Measurements from ENCODE around the gene TMEM130. TPM values are rescaled to one million over a fixed set of nuclear protein-coding genes. Genes with fewer than 3 reads are reported as not detected.

The TMEM130 gene
- total and polyA plus RNA-seq, 9 of the 15 experiments (the other 6 are each of a cell fraction or from before 2014, with no cell fraction given) = 0.07 TPM; not detected in 8

DNA sequence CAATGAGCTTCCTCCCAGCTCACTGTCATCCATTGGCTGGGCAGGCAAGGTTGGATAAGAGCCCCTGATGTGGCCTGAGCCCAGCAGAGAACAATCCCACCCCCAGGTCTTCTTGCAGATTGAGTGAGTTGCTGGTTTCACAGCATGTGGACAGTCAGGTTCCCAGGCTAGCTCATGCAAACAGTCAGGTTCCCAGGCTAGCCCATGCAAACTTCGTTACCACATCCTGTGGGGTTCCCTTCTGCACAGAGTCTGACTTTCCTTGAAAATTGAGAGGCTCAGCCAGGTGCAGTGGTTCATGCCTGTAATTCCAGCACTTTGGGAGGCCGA lies 67.1 kb downstream of the TMEM130 start:
- intact Hi-C loops (cut with micrococcal nuclease) (no loop called here), in situ Hi-C loops (cut with MboI) (no loop called here)
- no peaks in the 10 kb centered on the region for H3K79me2 ChIP-seq (ENCODE audit: control insufficient read depth, insufficient read depth, low read length)
- H3K27ac ChIP-seq (ENCODE audit: extremely low read depth, low read depth, low read length) = no peak overlapping the region
- peaks cover 7 to 36% of the 10 kb centered on the region in 2 experiments for H3K27me3 ChIP-seq (ENCODE audit: control insufficient read depth in 2 of 2, insufficient read depth in 2 of 2, low read length in 2 of 2)
- ChIA-PET CTCF (ENCODE audit: low intra/inter-chr PET ratio) (no interaction called here), POLR2A (interaction anchor here (0.7 kb wide), 1 partner anchor 16 kb away, joined by 3 read pairs; no protein-coding TSS in a partner anchor)
- no peak for FAIRE-seq
- no peak overlapping the region for H3K4me2 ChIP-seq (ENCODE audit: insufficient read depth, low read length)
- no TSS peak for BruUV-seq (replicated peaks)
- WGBS (ENCODE audit: insufficient coverage, low coverage, missing lambda C conversion rate) = 8% methylated on average over 2 of the region's 2 CpGs
- no peak overlapping the region for H3K9ac ChIP-seq (ENCODE audit: insufficient read depth in 1 of 2, low read depth in 2 of 2, low read length in 2 of 2)
- no peaks in the 10 kb centered on the region for H3K9me3 ChIP-seq (replicated peaks; ENCODE audit: control insufficient read depth, insufficient read depth, low read depth, low read length)
- no peaks in the 10 kb centered on the region for H3K36me3 ChIP-seq (ENCODE audit: control insufficient read depth, insufficient read depth, low read length)
- H3K4me1 ChIP-seq (replicated peaks in 1 of 2; ENCODE audit: control insufficient read depth in 2 of 2, insufficient read depth in 2 of 2, low read length in 2 of 2) = no peaks in the 10 kb centered on the region; a peak in 1 of 5 replicates
- no peak for DNase-seq (ENCODE audit: extremely low read depth in 1 of 4, low spot score in 3 of 4)
- no peak for ATAC-seq
- H3K9me1 ChIP-seq (ENCODE audit: control insufficient read depth, insufficient read depth, low read length) = no peaks in the 10 kb centered on the region
- H3K4me3 ChIP-seq = no peak overlapping the region
- H2AFZ ChIP-seq (ENCODE audit: low read depth, low read length) = no peak overlapping the region
- H4K20me1 ChIP-seq (replicated peaks; ENCODE audit: control insufficient read depth, insufficient read depth, low read length) = peaks cover 3% of the 10 kb centered on the region; the same call in 1 of the 2 replicates
- TF ChIP-seq ZZZ3 (IDR thresholded peaks at IDR 0.05) (no peak), TAF15 (IDR thresholded peaks at IDR 0.05; ENCODE audit: low read depth, low read length) (no peak), ZKSCAN3 (CRISPR knock-in tag; IDR thresholded peaks at IDR 0.05) (peak; percentile 92), FOXA3 (CRISPR knock-in tag; conservative IDR thresholded peaks at IDR 0.05 in 1 of 2, IDR thresholded peaks at IDR 0.05 in 1 of 2) (no peak)
- TF ChIP-seq, protein P1, sequence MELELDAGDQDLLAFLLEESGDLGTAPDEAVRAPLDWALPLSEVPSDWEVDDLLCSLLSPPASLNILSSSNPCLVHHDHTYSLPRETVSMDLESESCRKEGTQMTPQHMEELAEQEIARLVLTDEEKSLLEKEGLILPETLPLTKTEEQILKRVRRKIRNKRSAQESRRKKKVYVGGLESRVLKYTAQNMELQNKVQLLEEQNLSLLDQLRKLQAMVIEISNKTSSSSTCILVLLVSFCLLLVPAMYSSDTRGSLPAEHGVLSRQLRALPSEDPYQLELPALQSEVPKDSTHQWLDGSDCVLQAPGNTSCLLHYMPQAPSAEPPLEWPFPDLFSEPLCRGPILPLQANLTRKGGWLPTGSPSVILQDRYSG (tag; conservative IDR thresholded peaks at IDR 0.05; ENCODE audit: low read depth) = no peak
- TF ChIP-seq, protein P2, sequence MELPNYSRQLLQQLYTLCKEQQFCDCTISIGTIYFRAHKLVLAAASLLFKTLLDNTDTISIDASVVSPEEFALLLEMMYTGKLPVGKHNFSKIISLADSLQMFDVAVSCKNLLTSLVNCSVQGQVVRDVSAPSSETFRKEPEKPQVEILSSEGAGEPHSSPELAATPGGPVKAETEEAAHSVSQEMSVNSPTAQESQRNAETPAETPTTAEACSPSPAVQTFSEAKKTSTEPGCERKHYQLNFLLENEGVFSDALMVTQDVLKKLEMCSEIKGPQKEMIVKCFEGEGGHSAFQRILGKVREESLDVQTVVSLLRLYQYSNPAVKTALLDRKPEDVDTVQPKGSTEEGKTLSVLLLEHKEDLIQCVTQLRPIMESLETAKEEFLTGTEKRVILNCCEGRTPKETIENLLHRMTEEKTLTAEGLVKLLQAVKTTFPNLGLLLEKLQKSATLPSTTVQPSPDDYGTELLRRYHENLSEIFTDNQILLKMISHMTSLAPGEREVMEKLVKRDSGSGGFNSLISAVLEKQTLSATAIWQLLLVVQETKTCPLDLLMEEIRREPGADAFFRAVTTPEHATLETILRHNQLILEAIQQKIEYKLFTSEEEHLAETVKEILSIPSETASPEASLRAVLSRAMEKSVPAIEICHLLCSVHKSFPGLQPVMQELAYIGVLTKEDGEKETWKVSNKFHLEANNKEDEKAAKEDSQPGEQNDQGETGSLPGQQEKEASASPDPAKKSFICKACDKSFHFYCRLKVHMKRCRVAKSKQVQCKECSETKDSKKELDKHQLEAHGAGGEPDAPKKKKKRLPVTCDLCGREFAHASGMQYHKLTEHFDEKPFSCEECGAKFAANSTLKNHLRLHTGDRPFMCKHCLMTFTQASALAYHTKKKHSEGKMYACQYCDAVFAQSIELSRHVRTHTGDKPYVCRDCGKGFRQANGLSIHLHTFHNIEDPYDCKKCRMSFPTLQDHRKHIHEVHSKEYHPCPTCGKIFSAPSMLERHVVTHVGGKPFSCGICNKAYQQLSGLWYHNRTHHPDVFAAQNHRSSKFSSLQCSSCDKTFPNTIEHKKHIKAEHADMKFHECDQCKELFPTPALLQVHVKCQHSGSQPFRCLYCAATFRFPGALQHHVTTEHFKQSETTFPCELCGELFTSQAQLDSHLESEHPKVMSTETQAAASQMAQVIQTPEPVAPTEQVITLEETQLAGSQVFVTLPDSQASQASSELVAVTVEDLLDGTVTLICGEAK (IDR thresholded peaks at IDR 0.05) = no peak
- TF ChIP-seq, protein P2 (CRISPR knock-in tag; IDR thresholded peaks at IDR 0.05) = no peak
- TF ChIP-seq, protein P3, sequence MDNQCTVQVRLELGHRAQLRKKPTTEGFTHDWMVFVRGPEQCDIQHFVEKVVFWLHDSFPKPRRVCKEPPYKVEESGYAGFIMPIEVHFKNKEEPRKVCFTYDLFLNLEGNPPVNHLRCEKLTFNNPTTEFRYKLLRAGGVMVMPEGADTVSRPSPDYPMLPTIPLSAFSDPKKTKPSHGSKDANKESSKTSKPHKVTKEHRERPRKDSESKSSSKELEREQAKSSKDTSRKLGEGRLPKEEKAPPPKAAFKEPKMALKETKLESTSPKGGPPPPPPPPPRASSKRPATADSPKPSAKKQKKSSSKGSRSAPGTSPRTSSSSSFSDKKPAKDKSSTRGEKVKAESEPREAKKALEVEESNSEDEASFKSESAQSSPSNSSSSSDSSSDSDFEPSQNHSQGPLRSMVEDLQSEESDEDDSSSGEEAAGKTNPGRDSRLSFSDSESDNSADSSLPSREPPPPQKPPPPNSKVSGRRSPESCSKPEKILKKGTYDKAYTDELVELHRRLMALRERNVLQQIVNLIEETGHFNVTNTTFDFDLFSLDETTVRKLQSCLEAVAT (IDR thresholded peaks at IDR 0.05) = no peak

Measured in K562 (cell line).